DOHH2 (cell line): Measurements from ENCODE around the gene CNKSR1.

ENCODE experiments used
- H3F3A ChIP-seq: fragments of 200-600 bp; sonication (generic), shearing (Covaris generic); 2 replicates; pipeline ENCODE4 v1.6.0; 2016; ENCODE audit warnings: antibody characterized with exemption, mild to moderate bottlenecking; ENCODE audit not compliant: control insufficient read depth, insufficient read depth
- H3K27ac ChIP-seq: fragments of 200-600 bp; sonication (generic); 2 replicates; pipeline ENCODE4 v1.5.1; 2014; ENCODE audit warnings: low read depth, mild to moderate bottlenecking, low read length, moderate library complexity
- H3K27me3 ChIP-seq: fragments of 200-600 bp; sonication (generic); 2 replicates; pipeline ENCODE4 v1.6.1; 2014; ENCODE audit warnings: mild to moderate bottlenecking, low read length, mixed read lengths; ENCODE audit not compliant: control insufficient read depth
- H3K36me3 ChIP-seq: fragments of 200-600 bp; sonication (generic); 2 replicates; pipeline ENCODE4 v1.6.1; 2014; ENCODE audit warnings: mild to moderate bottlenecking, low read length, moderate library complexity, mixed read lengths; ENCODE audit not compliant: control insufficient read depth
- H3K4me1 ChIP-seq: fragments of 200-600 bp; sonication (generic); 2 replicates; pipeline ENCODE4 v1.6.1; 2014; ENCODE audit warnings: mild to moderate bottlenecking, low read length, mixed read lengths; ENCODE audit not compliant: control insufficient read depth
- H3K4me2 ChIP-seq: fragments of 200-600 bp; sonication (generic); 2 replicates; pipeline ENCODE4 v1.6.0; 2014; ENCODE audit warnings: mild to moderate bottlenecking, low read length, moderate library complexity
- H3K4me3 ChIP-seq: fragments of 200-600 bp; sonication (generic); 2 replicates; pipeline ENCODE4 v1.5.1; 2014; ENCODE audit warnings: mild to moderate bottlenecking, low read length, mixed read lengths
- H3K79me2 ChIP-seq: fragments of 200-600 bp; sonication (generic); 2 replicates; pipeline ENCODE4 v1.6.1; 2014; ENCODE audit warnings: mild to moderate bottlenecking, low read length, mixed read lengths; ENCODE audit not compliant: control insufficient read depth
- H3K9me2 ChIP-seq: fragments of 200-600 bp; sonication (generic); replicated peaks from 2 replicates; pipeline ENCODE4 v1.6.1; 2014; ENCODE audit warnings: mild to moderate bottlenecking, low read length, mixed read lengths; ENCODE audit not compliant: control insufficient read depth
- H3K9me3 ChIP-seq: fragments of 200-600 bp; sonication (generic); 2 replicates; pipeline ENCODE4 v1.6.1; 2014; ENCODE audit warnings: antibody characterized with exemption, low read length, mixed read lengths; ENCODE audit not compliant: control insufficient read depth, insufficient read depth
- H4K20me1 ChIP-seq: fragments of 200-600 bp; sonication (generic); 2 replicates; pipeline ENCODE4 v1.6.0; 2014; ENCODE audit warnings: low read depth, mild to moderate bottlenecking, antibody characterized with exemption, low read length, moderate library complexity; ENCODE audit not compliant: control insufficient read depth, insufficient read depth
- EZH2phosphoT487 ChIP-seq: fragments of 200-600 bp; sonication (generic); IDR thresholded peaks from 2 replicates; pipeline ENCODE4 v1.6.1; 2017; ENCODE audit warnings: borderline replicate concordance, mild to moderate bottlenecking, antibody characterized with exemption, low read length, moderate library complexity, mixed read lengths
- TF ChIP-seq, protein P1 (sequence below): fragments of 200-600 bp; sonication (generic); IDR thresholded peaks from one replicate; pipeline ENCODE4 v1.5.1; 2014; ENCODE audit warnings: antibody characterized with exemption, mild to moderate bottlenecking, low read depth, low read length; ENCODE audit not compliant: poor library complexity, severe bottlenecking

The CNKSR1 gene

DNA sequence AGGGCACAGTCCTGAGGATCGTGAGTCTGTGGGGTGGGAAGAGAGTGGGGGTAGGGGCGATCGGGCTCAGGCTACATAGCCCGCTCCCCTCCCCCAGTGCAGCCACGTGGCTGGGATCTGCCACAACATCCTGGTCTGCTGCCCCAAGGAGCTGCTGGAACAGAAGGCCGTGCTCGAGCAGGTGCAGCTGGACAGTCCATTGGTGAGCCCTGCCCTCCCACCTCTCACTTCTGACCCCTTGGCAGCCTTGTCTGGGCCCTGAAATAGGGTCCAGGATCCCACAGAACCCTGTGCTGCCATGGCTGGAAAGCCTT lies 5.0 kb downstream of the CNKSR1 start:
- H3K4me1 ChIP-seq, result peaks cover 12% of the 10 kb centered on the region
- no peaks in the 10 kb centered on the region for H3K9me2 ChIP-seq
- H3K4me3 ChIP-seq, result no peak overlapping the region
- no peaks in the 10 kb centered on the region for H3K79me2 ChIP-seq
- H3K9me3 ChIP-seq, result no peaks in the 10 kb centered on the region
- no peaks in the 10 kb centered on the region for H3K27me3 ChIP-seq
- no peak overlapping the region for H3K4me2 ChIP-seq
- no peaks in the 10 kb centered on the region for H3K36me3 ChIP-seq
- no peaks in the 10 kb centered on the region for H4K20me1 ChIP-seq
- TF ChIP-seq, protein P1, sequence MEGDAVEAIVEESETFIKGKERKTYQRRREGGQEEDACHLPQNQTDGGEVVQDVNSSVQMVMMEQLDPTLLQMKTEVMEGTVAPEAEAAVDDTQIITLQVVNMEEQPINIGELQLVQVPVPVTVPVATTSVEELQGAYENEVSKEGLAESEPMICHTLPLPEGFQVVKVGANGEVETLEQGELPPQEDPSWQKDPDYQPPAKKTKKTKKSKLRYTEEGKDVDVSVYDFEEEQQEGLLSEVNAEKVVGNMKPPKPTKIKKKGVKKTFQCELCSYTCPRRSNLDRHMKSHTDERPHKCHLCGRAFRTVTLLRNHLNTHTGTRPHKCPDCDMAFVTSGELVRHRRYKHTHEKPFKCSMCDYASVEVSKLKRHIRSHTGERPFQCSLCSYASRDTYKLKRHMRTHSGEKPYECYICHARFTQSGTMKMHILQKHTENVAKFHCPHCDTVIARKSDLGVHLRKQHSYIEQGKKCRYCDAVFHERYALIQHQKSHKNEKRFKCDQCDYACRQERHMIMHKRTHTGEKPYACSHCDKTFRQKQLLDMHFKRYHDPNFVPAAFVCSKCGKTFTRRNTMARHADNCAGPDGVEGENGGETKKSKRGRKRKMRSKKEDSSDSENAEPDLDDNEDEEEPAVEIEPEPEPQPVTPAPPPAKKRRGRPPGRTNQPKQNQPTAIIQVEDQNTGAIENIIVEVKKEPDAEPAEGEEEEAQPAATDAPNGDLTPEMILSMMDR, result no peak
- no peak for TF ChIP-seq EZH2phosphoT487
- no peak overlapping the region for H3K27ac ChIP-seq
- H3F3A ChIP-seq, result no peaks in the 10 kb centered on the region

DNA sequence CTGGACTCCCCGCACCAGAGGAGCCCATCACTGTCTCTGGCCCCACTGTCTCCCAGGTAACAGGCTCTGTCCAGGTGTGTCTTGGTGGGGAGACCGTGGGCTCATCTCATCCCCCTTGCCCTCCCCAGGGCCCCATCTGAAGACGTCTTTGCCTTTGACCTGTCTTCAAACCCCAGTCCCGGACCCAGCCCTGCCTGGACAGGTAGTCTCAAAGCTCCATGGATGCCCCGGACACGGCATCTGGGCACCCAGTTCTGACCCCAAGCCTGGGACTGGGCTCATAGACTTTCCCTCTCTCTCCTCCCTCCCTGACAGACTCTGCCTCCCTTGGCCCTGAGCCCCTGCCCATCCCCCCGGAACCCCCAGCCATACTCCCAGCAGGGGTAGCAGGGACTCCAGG lies 6.8 kb downstream of the CNKSR1 start:
- no peaks in the 10 kb centered on the region for H3K27me3 ChIP-seq
- no peaks in the 10 kb centered on the region for H3K9me2 ChIP-seq
- no peaks in the 10 kb centered on the region for H3K36me3 ChIP-seq
- no peak overlapping the region for H3K27ac ChIP-seq
- no peak overlapping the region for H3K4me3 ChIP-seq
- H3F3A ChIP-seq, result no peaks in the 10 kb centered on the region
- no peak overlapping the region for H3K4me2 ChIP-seq
- no peaks in the 10 kb centered on the region for H3K79me2 ChIP-seq
- H4K20me1 ChIP-seq, result no peaks in the 10 kb centered on the region
- TF ChIP-seq, protein P1, result no peak
- TF ChIP-seq EZH2phosphoT487, result no peak
- no peaks in the 10 kb centered on the region for H3K9me3 ChIP-seq
- peaks cover 12% of the 10 kb centered on the region for H3K4me1 ChIP-seq

DNA sequence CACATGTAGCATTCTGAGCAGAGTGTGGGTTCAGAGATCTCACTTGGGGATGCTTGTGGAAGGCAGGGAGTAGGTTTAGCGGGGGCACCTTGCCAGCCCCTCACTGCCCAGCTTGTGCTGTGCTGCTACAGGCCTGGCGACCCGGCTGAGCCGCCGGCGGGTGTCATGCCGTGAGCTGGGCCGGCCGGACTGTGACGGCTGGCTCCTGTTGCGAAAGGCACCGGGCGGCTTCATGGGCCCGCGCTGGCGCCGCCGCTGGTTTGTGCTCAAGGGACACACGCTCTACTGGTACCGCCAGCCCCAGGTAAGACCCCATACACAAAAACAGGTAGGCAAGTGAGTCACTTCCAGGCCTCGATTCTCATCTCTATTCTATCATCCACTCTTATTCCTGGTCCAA lies 7.6 kb downstream of the CNKSR1 start:
- H3K36me3 ChIP-seq, result no peaks in the 10 kb centered on the region
- peaks cover 6% of the 10 kb centered on the region for H3K4me1 ChIP-seq
- H3K9me2 ChIP-seq, result no peaks in the 10 kb centered on the region
- H3K4me2 ChIP-seq, result no peak overlapping the region
- H4K20me1 ChIP-seq, result no peaks in the 10 kb centered on the region
- no peaks in the 10 kb centered on the region for H3K9me3 ChIP-seq
- no peak for TF ChIP-seq EZH2phosphoT487
- TF ChIP-seq, protein P1, result no peak
- no peaks in the 10 kb centered on the region for H3K27me3 ChIP-seq
- H3F3A ChIP-seq, result no peaks in the 10 kb centered on the region
- no peak overlapping the region for H3K27ac ChIP-seq
- H3K4me3 ChIP-seq, result no peak overlapping the region
- H3K79me2 ChIP-seq, result no peaks in the 10 kb centered on the region

DNA sequence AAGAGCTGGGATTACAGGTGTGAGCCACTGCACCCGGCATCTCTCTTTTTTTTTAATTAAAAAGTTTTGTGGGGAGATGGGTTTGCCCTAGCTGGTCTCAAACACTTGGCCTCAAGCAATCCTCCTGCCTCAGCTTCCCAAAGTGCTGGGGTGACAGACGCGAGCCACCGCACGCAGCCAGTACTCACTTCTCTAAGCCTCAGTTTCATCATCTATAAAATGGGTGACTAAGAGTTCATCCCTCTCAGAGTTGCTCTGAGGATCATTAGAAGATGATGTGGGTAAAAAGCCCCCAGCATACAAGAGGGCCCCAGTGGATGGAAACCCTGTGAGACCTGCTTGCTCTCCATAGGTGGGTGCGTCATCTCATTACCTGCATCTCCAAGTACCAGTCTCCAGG lies 10.6 kb downstream of the CNKSR1 start:
- no peaks in the 10 kb centered on the region for H3K9me2 ChIP-seq
- no peak for TF ChIP-seq EZH2phosphoT487
- TF ChIP-seq, protein P1, result no peak
- H3F3A ChIP-seq, result no peaks in the 10 kb centered on the region
- H3K4me2 ChIP-seq, result no peak overlapping the region
- no peaks in the 10 kb centered on the region for H3K27me3 ChIP-seq
- H4K20me1 ChIP-seq, result no peaks in the 10 kb centered on the region
- no peaks in the 10 kb centered on the region for H3K36me3 ChIP-seq
- H3K27ac ChIP-seq, result no peak overlapping the region
- no peaks in the 10 kb centered on the region for H3K79me2 ChIP-seq
- no peaks in the 10 kb centered on the region for H3K4me1 ChIP-seq
- H3K9me3 ChIP-seq, result no peaks in the 10 kb centered on the region
- no peak overlapping the region for H3K4me3 ChIP-seq
